Measurements from ENCODE around the gene DNAJC22. TPM values are rescaled to one million over a fixed set of nuclear protein-coding genes. Genes with fewer than 3 reads are reported as not detected.
"Not testable (repeated sequence)": the region's sequence is repeated elsewhere in the genome, so short reads cannot be mapped to it uniquely, and the experiment has no call there.

DNAJC22 gene
- total RNA-seq, 1 donor from 2014 or later = not detected

DNA sequence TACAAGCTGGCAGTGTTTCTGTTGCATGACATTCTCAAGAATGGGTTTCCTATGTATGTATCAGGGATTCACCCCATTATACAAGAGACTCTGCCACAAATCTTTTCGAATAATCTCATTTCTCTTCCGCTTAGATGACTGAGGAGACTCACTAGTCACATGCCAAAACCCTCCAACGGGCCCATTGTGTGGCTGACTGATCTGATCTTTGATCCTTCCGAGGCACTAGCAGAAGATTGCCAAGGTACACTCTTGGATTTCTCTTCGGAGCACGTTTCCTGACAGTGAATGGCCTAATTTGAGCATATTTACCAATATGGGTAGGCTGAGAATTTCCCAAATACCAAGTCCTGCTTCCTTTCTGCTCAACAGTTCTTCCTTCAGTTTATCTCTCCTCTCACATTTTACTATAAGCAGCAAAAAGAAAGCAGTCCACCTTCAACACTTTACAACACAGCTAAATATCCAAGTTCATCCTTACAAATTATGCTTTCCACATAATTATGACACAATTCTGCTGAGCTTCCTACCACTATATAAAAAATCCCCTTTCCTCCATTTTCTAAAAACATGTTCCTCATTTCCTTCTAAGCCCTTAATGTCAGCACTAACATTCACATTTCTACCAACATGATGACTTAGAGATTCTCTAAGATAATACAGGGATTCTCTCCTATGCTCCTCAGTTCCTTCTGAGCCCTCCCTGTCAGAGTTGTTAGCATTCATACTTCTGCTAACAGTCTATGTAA is 40.8 kb upstream of the DNAJC22 start:
- Mint-ChIP-seq H3K27ac (no peak overlapping the region), H3K9me3 (no peaks in the 10 kb centered on the region), H3K36me3 (ENCODE audit: low read depth) (no peaks in the 10 kb centered on the region), H3K4me1 (no peaks in the 10 kb centered on the region), H3K27me3 (peaks cover 37% of the 10 kb centered on the region), H3K4me3 (no peak overlapping the region)
- DNase-seq (no peak), ATAC-seq (ENCODE audit: low read depth) (no peak)
- no peak for TF ChIP-seq CTCF (IDR thresholded peaks at IDR 0.05)
- ChIA-PET CTCF (no interaction called here), POLR2A (no interaction called here)
- intact Hi-C loops (cut with micrococcal nuclease) = no loop called here

- Mint-ChIP-seq H3K27ac (no peak overlapping the region), H3K9me3 (no peaks in the 10 kb centered on the region), H3K36me3 (ENCODE audit: low read depth) (no peaks in the 10 kb centered on the region), H3K4me1 (no peaks in the 10 kb centered on the region), H3K27me3 (peaks cover 26% of the 10 kb centered on the region), H3K4me3 (no peak overlapping the region)
- ChIA-PET POLR2A (no interaction called here), CTCF (no interaction called here)
- DNase-seq (no peak), ATAC-seq (ENCODE audit: low read depth) (no peak)
- TF ChIP-seq CTCF (IDR thresholded peaks at IDR 0.05) = no peak
- intact Hi-C loops (cut with micrococcal nuclease) = no loop called here
Observed at GRCh38 chr12:49309386-49309785, 37.3 kb upstream of the DNAJC22 start.

DNA sequence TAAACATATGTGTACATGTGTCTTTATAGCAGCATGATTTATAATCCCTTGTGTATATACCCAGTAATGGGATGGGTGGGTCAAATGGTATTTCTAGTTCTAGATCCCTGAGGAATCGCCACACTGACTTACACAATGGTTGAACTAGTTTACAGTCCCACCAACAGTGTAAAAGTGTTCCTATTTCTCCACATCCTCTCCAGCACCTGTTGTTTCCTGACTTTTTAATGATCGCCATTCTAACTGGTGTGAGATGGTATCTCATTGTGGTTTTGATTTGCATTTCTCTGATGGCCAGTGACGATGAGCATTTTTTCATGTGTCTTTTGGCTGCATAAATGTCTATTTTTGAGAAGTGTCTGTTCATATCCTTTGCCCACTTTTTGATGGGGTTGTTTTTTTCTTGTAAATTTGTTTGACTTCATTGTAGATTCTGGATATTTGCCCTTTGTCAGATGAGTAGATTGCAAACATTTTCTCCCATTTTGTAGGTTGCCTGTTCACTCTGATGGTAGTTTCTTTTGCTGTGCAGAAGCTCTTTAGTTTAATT is 36.2 kb upstream of the DNAJC22 start:
- CTCF ChIA-PET; H3K4me3 Mint-ChIP-seq; POLR2A ChIA-PET; H3K36me3 Mint-ChIP-seq (ENCODE audit: low read depth); intact Hi-C loops (cut with micrococcal nuclease); H3K9me3 Mint-ChIP-seq; H3K27ac Mint-ChIP-seq; DNase-seq; H3K4me1 Mint-ChIP-seq; ATAC-seq (ENCODE audit: low read depth): not testable (repeated sequence)
- peaks cover 28% of the 10 kb centered on the region for H3K27me3 Mint-ChIP-seq

DNA sequence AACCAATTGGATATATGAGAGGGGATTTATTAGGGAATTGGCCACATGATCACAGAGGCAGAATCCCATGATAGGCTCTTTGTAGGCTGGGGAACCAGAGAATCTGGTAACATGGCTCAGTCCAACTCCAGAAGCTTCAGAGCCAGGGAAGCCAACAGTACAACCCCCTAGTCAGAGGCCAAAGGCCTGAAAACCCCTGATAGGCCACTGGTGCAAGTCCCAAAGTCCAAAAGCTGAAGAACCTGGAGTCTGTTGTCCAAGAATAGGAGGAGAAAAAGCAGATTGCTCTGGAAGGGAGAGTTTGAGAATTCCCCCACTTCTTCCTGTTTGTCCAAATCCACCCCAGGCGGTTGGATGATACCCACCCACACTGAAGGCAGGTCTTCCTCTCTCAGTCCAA is 31.9 kb upstream of the DNAJC22 start:
- intact Hi-C loops (cut with micrococcal nuclease) = no loop called here
- H3K27me3 Mint-ChIP-seq = peaks cover 9% of the 10 kb centered on the region
- no peak overlapping the region for H3K4me3 Mint-ChIP-seq
- ATAC-seq (ENCODE audit: low read depth) (no peak), DNase-seq (no peak)
- H3K4me1 Mint-ChIP-seq = no peaks in the 10 kb centered on the region
- CTCF ChIA-PET = no interaction called here
- POLR2A ChIA-PET = no interaction called here
- H3K36me3 Mint-ChIP-seq (ENCODE audit: low read depth) = no peaks in the 10 kb centered on the region
- no peaks in the 10 kb centered on the region for H3K9me3 Mint-ChIP-seq
- no peak overlapping the region for H3K27ac Mint-ChIP-seq
- no peak for TF ChIP-seq CTCF (IDR thresholded peaks at IDR 0.05)

DNA sequence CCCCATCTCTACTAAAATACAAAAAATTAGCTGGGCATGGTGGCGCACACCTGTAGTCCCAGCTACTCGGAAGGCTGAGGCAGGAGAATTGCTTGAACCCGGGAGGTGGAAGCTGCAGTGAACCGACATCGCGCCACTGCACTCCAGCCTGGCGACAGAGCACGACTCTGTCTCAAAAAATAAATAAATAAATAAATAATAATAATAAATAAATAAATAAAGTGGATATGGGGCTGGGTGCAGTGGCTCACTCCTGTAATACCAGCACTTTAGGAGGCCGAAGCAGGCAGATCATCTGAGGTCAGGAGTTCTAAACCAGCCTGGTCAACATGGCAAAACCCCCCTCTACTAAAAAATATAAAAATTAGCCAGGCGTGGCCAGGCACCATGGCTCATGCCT is 29.6 kb upstream of the DNAJC22 start:
- not testable (repeated sequence) for H3K4me1 Mint-ChIP-seq

GRCh38 chr12:49320411-49321103 is 26.1 kb upstream of the DNAJC22 start:
- POLR2A ChIA-PET, H3K27ac Mint-ChIP-seq: not testable (repeated sequence)

More for the DNA sequence above, 29.6 kb upstream of the DNAJC22 start:
- ATAC-seq (ENCODE audit: low read depth); POLR2A ChIA-PET; intact Hi-C loops (cut with micrococcal nuclease); H3K27ac Mint-ChIP-seq; H3K4me3 Mint-ChIP-seq; DNase-seq; H3K36me3 Mint-ChIP-seq (ENCODE audit: low read depth); H3K27me3 Mint-ChIP-seq; H3K9me3 Mint-ChIP-seq; CTCF ChIA-PET: not testable (repeated sequence)

More at GRCh38 chr12:49320411-49321103, 26.1 kb upstream of the DNAJC22 start:
- H3K9me3 Mint-ChIP-seq; intact Hi-C loops (cut with micrococcal nuclease); H3K36me3 Mint-ChIP-seq (ENCODE audit: low read depth); H3K27me3 Mint-ChIP-seq; ATAC-seq (ENCODE audit: low read depth); DNase-seq; H3K4me3 Mint-ChIP-seq: not testable (repeated sequence)
- CTCF ChIA-PET = interaction anchor here (0.7 kb wide), 1 partner anchor 289 kb away, joined by 3 read pairs; no protein-coding TSS in a partner anchor
- H3K4me1 Mint-ChIP-seq = peaks cover 18% of the 10 kb centered on the region
